ENCODE data around the gene EYS. TPM values are rescaled to one million over a fixed set of nuclear protein-coding genes. Genes with fewer than 3 reads are reported as not detected.
"Not testable (repeated sequence)": the region's sequence is repeated elsewhere in the genome, so short reads cannot be mapped to it uniquely, and the experiment has no call there.

Gene EYS
- total RNA-seq, 1 donor from 2014 or later = 1.0 TPM

DNA sequence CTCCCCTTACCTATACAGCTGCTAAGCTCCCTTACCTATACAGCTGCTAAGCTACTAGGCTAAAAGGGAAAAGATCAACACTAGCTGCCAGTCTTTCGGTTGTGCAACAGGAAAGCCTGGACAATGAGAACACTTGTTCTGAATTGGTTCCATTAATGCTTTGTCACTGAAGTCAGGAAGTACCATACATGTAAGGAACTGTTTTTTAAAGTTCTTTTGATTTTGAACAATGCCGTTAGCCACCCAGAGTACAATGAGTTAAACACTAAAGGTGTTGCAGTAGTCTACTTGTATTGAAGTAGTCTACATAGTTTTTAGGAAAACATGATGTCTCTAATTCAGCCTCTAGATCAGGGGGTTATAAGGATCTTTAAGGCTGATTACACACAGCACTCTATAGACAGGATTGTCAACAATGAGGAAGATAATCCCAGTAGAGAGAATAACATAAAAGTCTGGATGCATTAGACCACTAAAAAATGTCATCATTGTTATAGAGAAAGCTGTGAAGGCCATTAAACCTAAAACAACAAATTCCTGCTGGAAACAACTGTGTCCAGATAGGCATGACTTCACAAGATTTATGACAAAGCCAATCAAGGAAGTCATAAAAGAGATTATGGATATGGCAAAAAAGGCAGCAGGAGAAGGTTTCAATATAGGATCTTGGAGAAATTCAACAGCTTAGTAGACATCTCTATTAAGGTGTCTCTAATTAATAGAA, 1765.1 kb downstream of the EYS start:
- DNase-seq = no peak

DNA sequence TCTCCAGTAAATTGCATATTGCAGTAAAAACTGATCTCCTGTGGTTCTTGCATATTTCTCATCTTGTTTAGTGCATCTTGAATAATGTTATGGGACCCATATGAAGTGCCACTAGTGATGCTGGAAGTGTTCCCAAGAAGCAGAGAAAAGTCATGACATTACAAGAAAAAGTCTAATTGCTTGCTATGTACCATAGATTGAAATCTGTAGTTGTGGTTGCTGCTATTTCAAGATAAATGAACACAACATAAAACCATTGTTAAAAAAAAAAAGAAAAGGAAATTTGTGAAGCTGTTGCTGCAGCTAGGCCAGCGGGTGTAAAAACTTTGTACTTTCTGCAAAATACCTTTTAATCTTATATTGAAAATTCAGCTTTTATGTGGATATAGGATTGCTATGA, 1767.0 kb downstream of the EYS start:
- DNase-seq = no peak

DNA sequence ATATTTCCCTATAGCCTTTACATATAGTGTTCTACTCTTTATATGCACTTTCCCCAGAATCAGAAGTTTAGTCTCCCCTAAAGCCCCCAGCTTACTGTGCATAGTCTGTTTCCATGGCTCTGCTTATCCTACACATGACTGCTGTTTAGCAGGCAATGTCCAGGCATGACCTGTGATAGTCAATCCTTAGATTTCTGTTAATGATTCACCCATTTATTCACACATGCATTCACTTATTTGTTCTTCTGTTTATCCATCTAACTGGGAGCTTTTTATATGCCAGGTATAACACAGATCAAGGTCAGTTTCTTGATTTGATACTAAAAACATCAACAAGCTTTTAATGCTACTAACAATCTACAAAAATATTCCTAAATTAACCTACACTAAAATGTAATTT, 1770.6 kb downstream of the EYS start:
- no peak for DNase-seq

DNA sequence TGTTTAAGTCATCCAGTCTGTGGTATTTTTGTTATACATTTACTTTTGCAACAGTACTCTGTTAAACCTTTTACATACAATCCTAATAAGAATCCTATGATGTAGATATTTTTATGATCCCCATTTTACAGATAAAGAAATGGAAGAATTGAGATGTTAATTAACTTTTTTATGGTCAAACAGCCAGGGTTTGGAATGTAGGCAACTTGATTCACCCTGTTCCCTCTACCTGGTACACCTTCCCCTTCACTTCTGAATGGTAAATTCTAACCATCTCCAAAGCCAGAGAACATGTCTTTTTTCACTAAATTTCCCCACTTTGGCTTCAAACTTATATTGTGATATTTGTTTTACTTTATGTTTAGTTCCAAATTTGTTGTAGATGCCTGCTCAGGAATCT, 1771.3 kb downstream of the EYS start:
- DNase-seq = no peak

DNA sequence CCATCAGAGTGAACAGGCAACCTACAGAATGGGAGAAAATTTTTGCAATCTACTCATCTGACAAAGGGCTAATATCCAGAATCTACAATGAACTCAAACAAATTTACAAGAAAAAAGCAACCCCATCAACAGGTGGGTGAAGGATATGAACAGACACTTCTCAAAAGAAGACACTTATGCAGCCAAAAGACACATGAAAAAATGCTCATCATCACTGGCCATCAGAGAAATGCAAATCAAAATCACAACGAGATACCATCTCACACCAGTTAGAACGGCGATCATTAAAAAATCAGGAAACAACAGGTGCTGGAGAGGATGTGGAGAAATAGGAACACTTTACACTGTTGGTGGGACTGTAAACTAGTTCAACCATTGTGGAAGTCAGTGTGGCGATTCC, 1773.1 kb downstream of the EYS start:
- not testable (repeated sequence) for DNase-seq

DNA sequence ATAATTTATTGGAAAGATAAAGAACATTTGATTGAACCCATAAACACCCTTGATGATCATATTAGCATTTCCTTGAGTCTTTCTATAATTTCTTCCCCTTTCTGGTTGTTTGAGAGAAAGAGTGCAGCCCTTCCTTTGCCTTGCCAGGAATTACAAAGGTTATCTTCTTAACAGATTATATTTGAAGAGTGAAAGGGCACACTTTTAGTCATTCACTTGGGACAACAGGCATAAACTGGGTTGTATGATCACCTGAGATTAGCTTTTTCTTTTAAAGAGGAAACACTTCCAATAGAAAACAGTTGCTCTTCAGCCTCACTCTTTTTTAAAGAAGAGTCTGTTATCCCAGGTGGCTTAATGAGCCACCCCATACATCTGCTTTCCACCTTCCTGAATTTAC, 1776.2 kb downstream of the EYS start:
- no peak for DNase-seq

DNA sequence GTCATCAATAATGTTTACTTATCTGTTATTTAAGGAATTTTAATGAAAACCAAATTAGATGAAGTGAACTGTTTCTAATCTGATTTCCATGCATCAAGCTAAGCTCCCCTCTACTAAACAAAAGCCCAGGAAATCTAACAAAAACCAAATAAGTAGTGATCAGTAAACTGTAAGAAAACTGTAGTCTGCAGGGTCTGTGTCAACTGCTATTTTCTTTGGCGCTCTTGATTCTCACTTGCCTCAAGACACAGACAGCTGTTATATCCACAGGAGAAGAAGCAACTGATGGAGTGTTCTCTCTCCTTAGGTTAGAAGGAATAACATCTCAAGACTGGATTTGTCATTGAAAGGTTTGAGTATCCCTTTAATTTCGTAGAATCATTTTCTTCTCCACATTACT, 1777.9 kb downstream of the EYS start:
- DNase-seq = no peak

DNA sequence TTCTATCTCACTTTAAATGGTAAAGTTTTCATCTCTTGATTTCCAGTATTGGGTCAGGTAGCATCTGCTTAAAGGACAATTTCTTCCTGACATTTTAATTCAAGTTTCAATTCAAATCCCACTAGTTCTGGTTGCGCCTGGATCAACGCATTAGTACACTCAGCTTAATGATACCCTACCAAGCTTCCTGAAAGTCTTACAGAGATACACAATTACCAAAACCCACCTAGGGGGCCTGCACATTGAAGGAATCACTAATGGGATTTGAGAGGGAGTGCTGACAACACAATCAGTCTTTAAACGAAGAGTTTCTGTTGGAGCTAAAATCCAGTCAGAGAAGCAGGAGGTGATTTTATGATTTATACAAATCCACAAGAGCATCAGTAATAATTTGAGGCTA, 1778.4 kb downstream of the EYS start:
- no peak for DNase-seq

DNA sequence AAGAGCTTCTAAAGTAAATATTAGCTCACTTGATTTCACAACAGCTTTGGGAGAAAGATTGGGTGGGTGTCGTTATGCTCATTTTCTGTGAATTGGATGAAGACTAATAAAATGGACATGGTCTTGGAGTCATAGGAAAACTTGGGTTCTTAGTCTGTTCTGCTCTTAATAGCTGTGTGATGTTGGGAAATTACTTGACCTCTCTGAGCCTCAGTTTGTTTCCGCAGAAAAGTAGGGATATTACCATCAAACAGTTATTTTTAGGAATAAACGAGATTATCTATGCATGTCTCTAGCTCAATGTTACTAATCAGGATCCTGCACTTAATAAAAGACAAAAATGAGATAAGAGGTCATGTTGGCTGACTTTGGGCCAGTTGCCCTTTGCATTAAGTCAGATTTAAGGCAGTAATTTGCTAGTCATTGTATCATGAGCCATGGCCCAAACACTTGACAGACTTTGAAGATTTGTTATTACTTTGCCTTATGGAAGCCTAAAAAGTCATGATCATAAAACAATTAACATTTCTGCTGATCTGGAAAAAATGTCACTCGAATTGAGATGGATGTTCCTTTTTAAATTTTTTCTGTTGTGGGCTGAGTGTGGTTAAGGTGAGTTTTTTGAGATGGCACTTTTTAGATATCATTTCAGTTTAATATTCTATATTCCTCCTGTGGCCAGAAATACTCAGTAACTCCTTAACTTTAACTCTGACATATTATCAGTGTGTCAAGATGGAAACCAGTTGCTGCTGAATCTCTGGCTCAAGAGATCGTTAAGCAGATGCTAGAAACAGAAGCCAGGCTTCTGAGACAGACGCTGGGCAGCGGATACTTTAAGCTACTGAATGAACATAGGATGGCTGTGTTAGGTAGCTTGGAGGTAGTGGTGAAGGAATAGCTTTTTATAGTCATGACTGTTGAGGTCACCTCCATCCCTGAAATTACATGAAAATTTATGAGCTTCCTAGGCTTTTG, 1779.8 kb downstream of the EYS start:
- no peak for DNase-seq

DNA sequence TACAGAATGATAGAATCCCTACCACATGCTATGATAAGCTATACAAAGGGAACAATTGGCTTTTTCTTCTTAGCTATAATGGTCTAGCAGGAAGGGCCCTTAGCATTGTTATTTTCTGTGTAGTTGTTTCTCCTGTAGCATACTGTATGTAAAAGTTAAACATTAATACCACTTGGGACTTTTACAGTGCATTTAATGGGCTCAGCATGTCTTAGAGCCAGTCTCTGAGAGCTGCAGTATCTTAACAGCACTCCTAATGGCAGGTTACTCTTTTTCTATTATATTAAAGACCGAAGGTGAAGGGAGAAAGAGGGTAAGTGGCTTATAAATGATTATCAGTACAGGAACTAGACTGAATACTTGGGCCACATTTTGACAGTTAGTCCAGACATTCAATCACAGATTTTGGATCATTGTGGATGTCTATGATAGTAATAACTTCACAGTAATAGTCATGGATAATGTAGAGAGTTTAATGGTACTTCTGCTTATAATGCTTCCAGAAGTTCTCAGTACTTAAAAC, 1780.7 kb downstream of the EYS start:
- no peak for DNase-seq

DNA sequence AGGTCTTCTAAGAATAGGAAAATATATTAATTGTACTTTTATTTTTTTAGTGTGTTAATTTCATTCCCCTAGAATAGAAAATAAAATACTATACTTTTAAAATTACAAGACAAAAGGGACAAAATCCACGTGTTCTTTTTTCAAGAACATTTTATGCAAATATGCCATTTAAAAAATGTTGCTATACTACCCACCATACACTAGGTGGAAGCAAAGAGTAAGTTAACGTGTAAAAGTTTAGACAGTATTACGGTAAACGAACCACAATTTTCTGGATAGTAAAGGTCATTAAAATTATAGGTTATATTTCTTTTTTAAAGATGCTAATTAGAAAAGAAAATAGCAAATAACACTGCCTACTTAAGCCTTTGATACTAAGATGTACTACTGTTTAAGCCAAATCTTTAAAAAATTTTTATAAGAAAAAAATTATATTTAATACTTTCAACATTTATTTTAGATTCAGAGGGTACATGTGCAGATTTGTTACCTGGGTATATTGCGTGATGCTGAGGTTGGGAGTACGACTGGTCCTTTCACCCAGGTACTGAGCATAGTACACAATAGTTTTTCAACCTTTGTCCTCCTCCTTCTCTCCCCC, 1783.8 kb downstream of the EYS start:
- DNase-seq = peak; percentile 56

DNA sequence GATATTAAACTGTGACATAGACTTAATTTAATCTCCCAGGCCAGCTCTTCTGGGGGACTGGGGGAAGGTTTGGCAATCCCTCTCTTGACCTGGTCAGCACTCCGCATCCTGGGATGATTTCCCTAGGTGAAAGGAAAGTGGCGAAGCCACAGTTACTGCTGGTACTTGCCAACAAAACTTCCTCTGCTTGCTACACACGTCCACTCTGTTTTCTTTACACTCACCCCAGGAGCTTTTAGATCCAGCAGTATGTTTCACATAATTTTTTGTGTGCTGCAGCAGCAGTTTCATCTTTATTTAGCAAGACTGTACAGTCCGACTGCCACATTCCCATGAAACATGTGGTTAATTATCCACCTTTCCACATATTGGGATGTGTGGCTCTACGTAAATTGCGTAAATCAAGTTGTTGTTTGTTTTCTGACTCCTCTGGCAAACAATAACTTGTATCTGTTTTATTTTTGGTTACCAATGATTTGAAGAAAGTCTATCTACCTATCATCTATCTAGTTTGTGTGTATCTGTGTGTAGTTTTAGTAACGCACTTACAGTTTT, 1787.4 kb downstream of the EYS start:
- no peak for DNase-seq

DNA sequence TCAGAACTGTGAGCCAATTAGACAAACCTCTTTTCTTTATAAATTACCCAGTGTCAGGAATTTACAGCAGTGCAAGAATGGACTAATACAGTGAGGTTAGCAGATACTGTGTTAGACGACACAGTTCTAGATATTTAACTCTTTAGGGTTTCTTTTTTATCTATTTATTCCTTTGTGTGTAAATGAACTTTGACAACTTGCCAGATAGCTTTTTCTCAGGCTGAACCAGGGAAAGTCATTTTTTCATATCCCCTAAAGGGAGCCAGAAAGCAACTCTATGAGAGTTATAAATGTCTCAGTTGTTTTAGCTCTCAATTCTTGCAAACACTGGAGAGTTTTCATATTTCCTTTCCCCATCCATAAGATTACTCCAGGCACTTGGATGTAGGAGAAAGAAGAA, 1794.1 kb downstream of the EYS start:
- DNase-seq = no peak

DNA sequence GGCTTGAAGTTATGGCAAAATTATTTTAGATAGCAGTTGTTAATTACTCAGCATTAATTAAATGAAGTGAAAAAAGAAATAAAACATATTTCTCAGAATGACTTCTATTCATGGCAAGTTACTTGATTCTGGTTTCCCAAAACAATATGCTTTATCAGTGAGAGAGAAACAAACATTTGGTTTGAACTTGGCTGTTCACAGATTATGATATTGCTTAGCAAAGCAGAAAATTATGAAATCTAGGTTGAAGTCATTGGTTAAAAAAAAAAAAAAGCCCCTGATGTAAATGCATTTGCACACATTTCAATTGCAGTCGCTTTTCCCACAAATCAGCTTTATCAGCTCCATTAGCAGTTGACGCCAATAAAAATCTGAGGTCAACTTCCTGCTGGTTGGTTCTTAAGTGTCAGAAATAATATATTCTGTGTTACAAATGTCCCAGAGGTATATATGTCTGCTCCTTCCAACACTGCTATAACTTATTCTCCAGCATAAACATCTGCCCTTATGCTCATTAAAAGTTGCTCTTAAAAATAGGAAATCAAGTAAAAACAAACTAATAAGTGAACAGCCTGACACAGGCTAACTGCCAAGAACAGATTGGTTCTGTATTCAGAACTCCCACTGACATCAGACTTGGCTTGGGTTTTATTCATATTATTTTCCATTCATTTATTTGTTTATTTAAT, 1796.0 kb downstream of the EYS start:
- peak; percentile 20 for DNase-seq

DNA sequence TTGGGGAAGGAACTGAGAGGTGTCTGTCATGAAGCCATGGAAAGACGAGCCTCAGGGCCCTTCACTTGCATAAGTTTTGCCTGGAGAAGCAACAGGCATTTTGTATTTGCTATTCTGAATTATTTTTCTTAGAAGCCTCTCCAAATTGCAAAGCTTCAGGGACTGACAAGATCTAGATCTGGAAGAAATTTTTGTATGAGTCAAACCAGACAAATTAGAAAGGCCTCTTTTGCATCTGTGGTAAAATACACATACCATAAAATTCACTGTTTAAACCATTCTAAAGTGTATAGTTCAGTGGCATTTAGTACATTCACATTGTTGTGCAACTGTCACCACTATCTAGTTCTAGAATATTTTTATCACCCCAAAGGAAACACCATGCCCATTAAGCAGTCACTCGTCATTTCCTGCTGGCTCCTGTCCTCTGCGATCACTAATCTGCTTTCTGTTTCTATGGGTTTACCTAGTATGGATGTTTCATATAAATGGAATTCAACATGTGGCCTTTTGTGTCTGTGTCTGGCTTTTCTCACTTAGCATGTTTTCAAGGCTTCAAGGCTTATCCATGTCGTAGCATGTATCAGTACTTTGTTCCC, 1802.3 kb downstream of the EYS start:
- DNase-seq = peak; percentile 44

DNA sequence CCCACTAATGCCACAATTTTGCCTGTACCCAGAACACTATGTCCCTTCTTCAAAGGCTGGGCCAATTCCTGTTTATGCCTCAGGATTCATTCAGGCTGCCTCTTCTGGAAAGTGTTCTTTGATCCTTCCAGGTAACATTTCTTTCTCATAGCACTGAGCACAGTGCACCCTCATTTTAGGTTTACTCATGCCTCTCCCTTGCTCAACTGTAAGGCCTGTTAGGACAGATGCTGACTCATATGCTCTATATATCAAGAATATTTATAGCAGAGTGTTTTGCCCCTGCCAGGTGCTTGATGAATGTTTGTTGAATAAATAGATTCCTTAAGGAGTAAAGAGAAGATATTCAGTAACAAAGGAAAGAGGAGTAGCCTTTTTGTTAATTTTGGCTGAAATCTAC, 1807.5 kb downstream of the EYS start:
- DNase-seq = no peak

DNA sequence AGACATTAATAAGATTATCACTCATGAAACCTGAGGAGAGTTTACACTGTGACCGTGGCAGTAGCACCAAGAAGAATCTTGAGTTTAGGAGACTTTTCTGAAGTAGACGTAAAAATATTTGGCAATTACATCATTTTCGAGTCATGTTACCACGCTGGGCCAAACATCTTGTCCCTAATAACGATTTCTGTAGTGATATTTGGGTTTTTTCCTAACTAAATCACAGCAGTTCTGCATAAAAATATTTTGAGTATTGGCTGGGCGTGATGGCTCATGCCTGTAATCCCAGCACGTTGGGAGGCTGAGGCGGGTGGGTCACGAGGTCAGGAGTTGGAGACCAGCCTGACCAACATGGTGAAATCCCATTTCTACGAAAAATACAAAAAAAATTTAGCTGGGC, 1809.1 kb downstream of the EYS start:
- no peak for DNase-seq

DNA sequence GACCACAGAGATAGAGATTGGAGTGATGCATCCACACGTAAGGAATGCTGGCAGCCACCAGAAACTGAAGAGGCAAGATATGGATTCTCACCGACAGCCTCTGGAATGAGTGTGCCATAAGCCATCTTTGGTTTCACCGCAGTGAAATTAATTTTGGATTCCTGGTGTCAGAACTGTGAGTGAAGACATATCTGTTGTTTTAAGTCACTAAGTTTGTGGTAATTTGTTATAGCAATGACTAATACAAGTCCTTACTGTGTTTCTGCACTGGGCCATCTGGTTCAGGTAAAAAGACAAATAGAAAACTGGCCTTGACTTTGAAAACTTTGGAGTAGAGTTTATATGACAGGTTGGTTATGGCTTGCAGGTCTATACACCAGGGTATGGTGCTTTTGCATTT, 1809.6 kb downstream of the EYS start:
- no peak for DNase-seq

DNA sequence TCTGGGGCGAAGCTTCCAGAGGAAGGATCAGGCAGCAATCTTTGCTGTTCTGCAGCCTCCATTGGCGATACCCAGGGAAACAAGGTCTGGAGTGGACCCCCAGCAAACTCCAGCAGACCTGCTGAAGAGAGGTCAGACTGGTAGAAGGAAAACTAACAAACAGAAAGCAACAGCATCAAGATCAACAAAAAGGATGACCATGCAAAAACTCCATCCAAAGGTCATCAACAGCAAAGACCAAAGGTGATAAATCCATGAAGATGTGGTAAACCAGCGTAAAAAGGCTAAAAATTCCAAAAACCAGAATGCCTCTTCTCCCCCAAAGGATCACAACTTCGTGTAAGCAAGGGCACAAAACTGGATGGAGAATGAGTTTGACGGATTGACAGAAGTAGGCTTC, 1818.6 kb downstream of the EYS start:
- no peak for DNase-seq

DNA sequence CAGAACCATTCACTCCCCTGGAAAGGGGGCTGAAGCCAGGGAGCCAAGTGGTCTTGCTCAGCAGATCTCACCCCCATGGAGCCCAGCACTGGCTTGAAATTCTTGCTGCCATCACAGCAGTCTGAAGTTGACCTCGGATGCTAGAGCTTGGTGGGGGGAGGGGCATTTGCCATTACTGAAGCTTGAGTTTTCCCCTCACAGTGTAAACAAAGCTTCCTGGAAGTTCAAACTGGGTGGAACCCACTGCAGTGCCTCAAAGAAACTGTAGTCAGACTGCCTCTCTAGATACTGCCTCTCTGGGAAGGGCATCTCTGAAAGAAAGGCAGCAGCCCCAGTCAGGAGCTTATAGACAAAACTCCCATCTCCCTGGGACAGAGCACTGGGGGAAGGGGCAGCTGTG, 1819.2 kb downstream of the EYS start:
- not testable (repeated sequence) for DNase-seq

DNA sequence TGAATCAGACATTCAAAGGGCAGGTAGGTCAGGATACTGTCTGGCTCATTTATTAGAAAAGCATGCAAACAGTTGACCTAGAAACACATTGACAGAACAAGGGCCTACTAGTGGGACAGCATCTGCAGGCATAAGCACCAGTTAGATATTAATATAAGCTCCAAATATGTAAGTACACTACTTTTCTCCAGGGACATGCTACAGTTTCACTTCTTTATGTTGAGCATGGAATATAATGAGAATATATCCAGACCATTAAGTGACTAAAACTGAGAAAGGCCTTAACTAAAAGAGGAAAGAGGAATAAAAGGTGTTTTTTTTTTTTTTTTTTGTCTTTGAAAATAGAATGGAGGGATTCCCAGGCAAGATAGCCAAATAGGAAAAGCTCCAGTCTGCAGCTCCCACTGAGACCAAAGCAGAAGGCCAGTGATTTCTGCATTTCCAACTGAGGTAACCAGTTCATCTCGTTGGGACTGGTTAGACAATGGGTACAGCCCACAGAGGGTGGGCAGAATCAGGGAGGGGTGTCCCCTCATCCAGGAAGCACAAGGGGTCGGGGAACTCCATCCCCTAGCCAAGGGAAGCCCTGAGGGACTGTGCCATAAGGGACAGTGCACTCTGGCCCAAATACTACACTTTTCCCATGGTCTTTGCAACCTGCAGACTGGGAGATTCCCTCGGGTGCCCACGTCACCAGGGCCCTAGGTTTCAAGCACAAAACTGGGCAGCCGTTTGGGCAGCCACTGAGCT, 1819.8 kb downstream of the EYS start:
- DNase-seq = no peak

Data from tongue (tissue), 2 donors.